H1 (cell line): Measurements from ENCODE around the gene FKBP6. TPM values are rescaled to one million over a fixed set of nuclear protein-coding genes. Genes with fewer than 3 reads are reported as not detected.

Experiments used
- CTCF ChIA-PET: fragments of 300-600 bp; sonication (Branson Sonifier 250); formaldehyde crosslinking; loops from one replicate; lab custom pipeline; 2021; ENCODE audit not compliant: partially characterized antibody; lab: Charles Lee
- POLR2A ChIA-PET: fragments of 300-600 bp; sonication (Branson Sonifier 250); formaldehyde crosslinking; loops from one replicate; lab custom pipeline; 2021; ENCODE audit warnings: inconsistent platforms; ENCODE audit not compliant: partially characterized antibody; lab: Charles Lee
- DNase-seq, 2 experiments: peaks; one replicate each; pipeline versions ENCODE4 v3.0.0 to v3.0.0-alpha.2; 2010 to 2022; ENCODE audit warnings: low spot score in 2 of 2, low read depth in 1 of 2, mixed read lengths in 1 of 2
- FAIRE-seq: peaks from 2 replicates; lab custom pipeline; 2011; peaks lifted over from hg19 to GRCh38; lab: Jason Lieb, UNC
- H2AFZ ChIP-seq: 2 replicates; pipeline ENCODE4 v1.8.1; 2012; ENCODE audit warnings: low read length, inconsistent platforms
- H2AK5ac ChIP-seq: 2 replicates; pipeline ENCODE4 v1.6.1; 2013; ENCODE audit warnings: low read depth, low read length
- H2BK120ac ChIP-seq: replicated peaks from 2 replicates; pipeline ENCODE3; 2013; ENCODE audit warnings: low read depth, low read length, inconsistent platforms
- H2BK12ac ChIP-seq: 2 replicates; pipeline ENCODE4 v1.6.1; 2013; ENCODE audit warnings: low read depth, low read length
- H2BK15ac ChIP-seq: 2 replicates; pipeline ENCODE4 v1.6.1; 2013; ENCODE audit warnings: low read length
- H2BK20ac ChIP-seq: 2 replicates; pipeline ENCODE4 v1.6.1; 2013; ENCODE audit warnings: low read length
- H2BK5ac ChIP-seq: 2 replicates; pipeline ENCODE4 v1.6.1; 2013; ENCODE audit warnings: low read depth, low read length
- H3K14ac ChIP-seq: 2 replicates; pipeline ENCODE4 v1.6.1; 2013; ENCODE audit warnings: inconsistent platforms; ENCODE audit not compliant: insufficient read length
- H3K18ac ChIP-seq: 2 replicates; pipeline ENCODE4 v1.6.1; 2013; ENCODE audit warnings: low read length; ENCODE audit errors: extremely low read depth
- H3K23ac ChIP-seq: 2 replicates; pipeline ENCODE4 v1.6.1; 2013; ENCODE audit warnings: inconsistent platforms; ENCODE audit not compliant: insufficient read length
- H3K23me2 ChIP-seq: 2 replicates; pipeline ENCODE4 v1.6.1; 2013; ENCODE audit warnings: low read depth, low read length
- H3K27ac ChIP-seq: 2 replicates; pipeline ENCODE4 v1.6.1; 2011; ENCODE audit warnings: low read depth, low read length, inconsistent platforms
- H3K27me3 ChIP-seq, 4 experiments: replicated peaks in 1 of 4; 1 replicate in 1 of 4; 2 replicates in 3 of 4; pipeline versions ENCODE4 v1.6.1 to v1.8.1; 2011 to 2013; ENCODE audit warnings: low read length in 3 of 4, mild to moderate bottlenecking in 3 of 4, inconsistent platforms in 2 of 4, mixed read lengths in 2 of 4, moderate library complexity in 1 of 4; ENCODE audit not compliant: control insufficient read depth in 3 of 4, insufficient read depth in 3 of 4; ENCODE audit errors: extremely low read depth in 1 of 4
- H3K36me3 ChIP-seq, 4 experiments: 2 replicates each; pipeline versions ENCODE4 v1.6.1 to v1.8.1; 2011 to 2013; ENCODE audit warnings: mild to moderate bottlenecking in 4 of 4, low read length in 3 of 4, moderate library complexity in 2 of 4, control low read depth in 1 of 4, inconsistent platforms in 1 of 4; ENCODE audit not compliant: insufficient read depth in 4 of 4, control insufficient read depth in 2 of 4
- H3K4ac ChIP-seq: replicated peaks from 2 replicates; pipeline ENCODE3; 2013; ENCODE audit warnings: low read length, low read depth, mixed read lengths, inconsistent platforms; ENCODE audit not compliant: insufficient read length
- H3K4me1 ChIP-seq, 4 experiments: replicated peaks in 1 of 4; 1 replicate in 1 of 4; 2 replicates in 3 of 4; pipeline versions ENCODE4 v1.6.1 to v1.8.1; 2011 to 2013; ENCODE audit warnings: low read length in 3 of 4, inconsistent platforms in 2 of 4, mixed read lengths in 1 of 4; ENCODE audit not compliant: insufficient read depth in 4 of 4, control insufficient read depth in 3 of 4
- H3K4me2 ChIP-seq, 2 experiments: 2 replicates each; pipeline versions ENCODE4 v1.6.1 to v1.8.1; 2011 to 2013; ENCODE audit warnings: low read depth in 2 of 2, low read length in 2 of 2, control low read depth in 1 of 2, inconsistent platforms in 1 of 2, mild to moderate bottlenecking in 1 of 2; ENCODE audit not compliant: insufficient read depth in 1 of 2
- H3K4me3 ChIP-seq, 4 experiments: fragments of 200-600, 300-600 bp in 1 of 4; sonication (generic), shearing (Covaris generic), sonication (Bioruptor Twin) in 1 of 4; 2 replicates each; pipeline versions ENCODE4 v1.5.1 to v1.8.1; 2011 to 2016; ENCODE audit warnings: low read length in 4 of 4, low read depth in 3 of 4, control low read depth in 2 of 4, inconsistent platforms in 2 of 4, mild to moderate bottlenecking in 2 of 4, mixed read lengths in 1 of 4, moderate library complexity in 1 of 4; ENCODE audit not compliant: insufficient read depth in 2 of 4; ENCODE audit errors: extremely low read depth in 1 of 4
- H3K56ac ChIP-seq: replicated peaks from 2 replicates; pipeline ENCODE3; 2013; ENCODE audit warnings: low read depth, mild to moderate bottlenecking, mixed read lengths, low read length, inconsistent platforms; ENCODE audit not compliant: insufficient read length
- H3K79me1 ChIP-seq: 2 replicates; pipeline ENCODE4 v1.6.1; 2013; ENCODE audit warnings: low read depth, low read length, control low read depth
- H3K79me2 ChIP-seq, 2 experiments: 2 replicates each; pipeline versions ENCODE4 v1.6.1 to v1.8.1; 2012 to 2013; ENCODE audit warnings: low read length in 2 of 2, mild to moderate bottlenecking in 2 of 2, inconsistent platforms in 1 of 2; ENCODE audit not compliant: insufficient read depth in 2 of 2, control insufficient read depth in 1 of 2
- H3K9ac ChIP-seq, 4 experiments: replicated peaks in 1 of 4; 1 replicate in 1 of 4; 2 replicates in 3 of 4; pipeline versions ENCODE4 v1.6.1 to v1.8.1; 2011 to 2013; ENCODE audit warnings: low read depth in 3 of 4, low read length in 3 of 4, control low read depth in 2 of 4, mild to moderate bottlenecking in 2 of 4, moderate library complexity in 2 of 4, inconsistent platforms in 1 of 4; ENCODE audit errors: extremely low read depth in 1 of 4
- H3K9me3 ChIP-seq, 2 experiments: 2 replicates each; pipeline versions ENCODE4 v1.6.1 to v1.8.1; 2012 to 2013; ENCODE audit warnings: mild to moderate bottlenecking in 2 of 2, moderate library complexity in 2 of 2, control low read depth in 1 of 2, inconsistent platforms in 1 of 2, low read depth in 1 of 2, low read length in 1 of 2, mixed read lengths in 1 of 2; ENCODE audit not compliant: insufficient read depth in 2 of 2
- H4K20me1 ChIP-seq, 2 experiments: replicated peaks in 1 of 2; 2 replicates each; pipeline versions ENCODE3 to v1.8.1; 2011 to 2013; ENCODE audit warnings: inconsistent platforms in 2 of 2, low read length in 2 of 2, mild to moderate bottlenecking in 1 of 2; ENCODE audit not compliant: insufficient read depth in 2 of 2, control insufficient read depth in 1 of 2
- H4K5ac ChIP-seq: 2 replicates; pipeline ENCODE4 v1.6.1; 2013; ENCODE audit warnings: low read length, low read depth, mixed read lengths, inconsistent platforms; ENCODE audit not compliant: insufficient read length
- H4K8ac ChIP-seq: 2 replicates; pipeline ENCODE4 v1.8.0; 2013; ENCODE audit warnings: mild to moderate bottlenecking, moderate library complexity, low read length, inconsistent platforms; ENCODE audit not compliant: insufficient read depth; ENCODE audit errors: extremely low read depth
- H4K91ac ChIP-seq: replicated peaks from 2 replicates; pipeline ENCODE3; 2013; ENCODE audit warnings: low read length, mixed read lengths, inconsistent platforms; ENCODE audit not compliant: insufficient read length
- CTBP2 ChIP-seq: IDR thresholded peaks from 2 replicates; pipeline ENCODE4 v1.7.0; 2011; ENCODE audit warnings: borderline replicate concordance, mild to moderate bottlenecking, moderate library complexity, mixed read lengths, low read length; ENCODE audit not compliant: insufficient read depth, insufficient read length
- EGR1 ChIP-seq: IDR thresholded peaks from 2 replicates; pipeline ENCODE4 v1.6.1; 2011; ENCODE audit warnings: low read depth, low read length, borderline replicate concordance
- HDAC6 ChIP-seq: IDR thresholded peaks from one replicate; pipeline ENCODE4 v1.7.1; 2012; ENCODE audit warnings: low read depth, mild to moderate bottlenecking, inconsistent platforms, low read length, moderate library complexity
- JUND ChIP-seq: IDR thresholded peaks from 2 replicates; pipeline ENCODE4 v1.6.1; 2011; ENCODE audit warnings: mild to moderate bottlenecking, improper control_type of control experiment, low read length
- POLR2A ChIP-seq, 2 experiments: IDR thresholded peaks; 1 replicate in 1 of 2; 2 replicates in 1 of 2; pipeline ENCODE4 v1.6.1; 2011; ENCODE audit warnings: low read depth in 2 of 2, low read length in 2 of 2, mild to moderate bottlenecking in 2 of 2; ENCODE audit errors: control extremely low read depth in 1 of 2
- SAP30 ChIP-seq: fragments of 300-600 bp; sonication (generic); IDR thresholded peaks from 2 replicates; pipeline ENCODE4 v1.7.1; 2012; ENCODE audit warnings: low read length, moderate library complexity, mild to moderate bottlenecking, inconsistent platforms; ENCODE audit not compliant: insufficient read depth, insufficient replicate concordance
- SP1 ChIP-seq: IDR thresholded peaks from 2 replicates; pipeline ENCODE4 v1.6.1; 2011; ENCODE audit warnings: low read depth, low read length
- USF2 ChIP-seq: IDR thresholded peaks from 2 replicates; pipeline ENCODE4 v1.6.1; 2011; ENCODE audit warnings: low read length, improper control_type of control experiment
- YY1 ChIP-seq: IDR thresholded peaks from 2 replicates; pipeline ENCODE4 v1.6.1; 2011; ENCODE audit warnings: low read depth, mild to moderate bottlenecking, low read length
- WGBS, 2 experiments: shearing (Covaris generic) in 1 of 2; methylation state at CpG; one replicate each; pipeline versions ENCODE4 v1.1.6 to v1.1.7; 2013 to 2015; ENCODE audit warnings: low lambda C conversion rate in 2 of 2, mixed read lengths in 2 of 2, inconsistent platforms in 1 of 2, low coverage in 1 of 2, missing lambda C conversion rate in 1 of 2; ENCODE audit not compliant: insufficient replicate concordance in 2 of 2, insufficient coverage in 1 of 2, insufficient read length in 1 of 2; ENCODE audit errors: extremely low coverage in 1 of 2, missing lambda C conversion rate in 1 of 2; 5-methylcytosine and 5-hydroxymethylcytosine counted together
- polyA plus RNA-seq, 7 experiments: library from polyadenylated mRNA; depleted of rRNA in 3 of 7; stranded (reverse) in 5 of 7; unstranded in 2 of 7; fragments of >200 nt in 5 of 7; fragments of 200-250 nt in 2 of 7; gene quantifications; 1 replicate in 5 of 7; 2 replicates in 1 of 7; 4 replicates in 1 of 7; pipeline versions ENCODE4 v1.2.1 to v1.2.3, GENCODE V29; 2011 to 2013; ENCODE audit warnings: missing spikeins in 2 of 7, mixed read lengths in 2 of 7
- total RNA-seq: library from RNA; stranded (reverse); fragmentation: NEBNext Ultra II Directional; extraction: Animal tissue kit (Norgen Biotek cat#: 25700); gene quantifications from 2 replicates; pipeline ENCODE4 v1.2.1, GENCODE V29; 2021
- TF ChIP-seq, protein P1 (sequence below): IDR thresholded peaks from 2 replicates; pipeline ENCODE4 v1.6.1; 2012; ENCODE audit warnings: inconsistent platforms
- TF ChIP-seq, protein P2 (sequence below): IDR thresholded peaks from 2 replicates; pipeline ENCODE4 v1.6.1; 2012; ENCODE audit warnings: low read length, inconsistent platforms

The FKBP6 gene
- total and polyA plus RNA-seq, 2 of the 8 experiments (the other 6 are each of a cell fraction or from before 2014, with no cell fraction given), result 0.14 to 0.19 TPM

- Histone ChIP-seq H3K27ac (no peak overlapping the region), H2BK12ac (no peak overlapping the region), H3K23ac (no peak overlapping the region), H3K18ac (no peak overlapping the region), H4K5ac (no peak overlapping the region), H2BK15ac (no peak overlapping the region), H3K9ac (no peak overlapping the region), H3K4me2 (no peak overlapping the region), H3K9me3 (peaks cover 3 to 10% of the 10 kb centered on the region in 2 experiments; a peak in 3 of 4 replicates), H2AK5ac (no peak overlapping the region), H2BK120ac (no peak overlapping the region), H2BK20ac (no peak overlapping the region), H3K4me1 (no peaks in the 10 kb centered on the region), H3K4me3 (no peak overlapping the region), H2BK5ac (no peak overlapping the region), H3K79me1 (no peaks in the 10 kb centered on the region), H3K14ac (no peak overlapping the region), H3K4ac (no peak overlapping the region), H4K8ac (no peak overlapping the region), H4K91ac (no peak overlapping the region), H3K36me3 (no peaks in the 10 kb centered on the region), H2AFZ (no peak overlapping the region), H3K27me3 (no peaks in the 10 kb centered on the region; a peak in 2 of 7 replicates), H3K79me2 (no peaks in the 10 kb centered on the region), H4K20me1 (no peaks in the 10 kb centered on the region), H3K56ac (no peak overlapping the region), H3K23me2 (no peaks in the 10 kb centered on the region)
- no peak for FAIRE-seq
- DNase-seq, result no peak
- ChIA-PET CTCF (interaction anchor here (0.8 to 1.7 kb wide), 4 partner anchors 10 to 67 kb away, joined by 4 to 5 read pairs (median 4); no protein-coding TSS in a partner anchor), POLR2A (interaction anchor here (1.2 kb wide), 1 partner anchor 55 kb away, joined by 3 read pairs; no protein-coding TSS in a partner anchor)
- WGBS, 2 experiments, result 61% methylated on average over 2 of the region's 2 CpGs; no CpG with 5 or more reads in 1 of the 2 experiments
- TF ChIP-seq USF2, result no peak
- TF ChIP-seq SP1, result no peak
- TF ChIP-seq, protein P1, sequence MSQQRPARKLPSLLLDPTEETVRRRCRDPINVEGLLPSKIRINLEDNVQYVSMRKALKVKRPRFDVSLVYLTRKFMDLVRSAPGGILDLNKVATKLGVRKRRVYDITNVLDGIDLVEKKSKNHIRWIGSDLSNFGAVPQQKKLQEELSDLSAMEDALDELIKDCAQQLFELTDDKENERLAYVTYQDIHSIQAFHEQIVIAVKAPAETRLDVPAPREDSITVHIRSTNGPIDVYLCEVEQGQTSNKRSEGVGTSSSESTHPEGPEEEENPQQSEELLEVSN, result no peak
- no peak for TF ChIP-seq SAP30
- TF ChIP-seq, protein P2, sequence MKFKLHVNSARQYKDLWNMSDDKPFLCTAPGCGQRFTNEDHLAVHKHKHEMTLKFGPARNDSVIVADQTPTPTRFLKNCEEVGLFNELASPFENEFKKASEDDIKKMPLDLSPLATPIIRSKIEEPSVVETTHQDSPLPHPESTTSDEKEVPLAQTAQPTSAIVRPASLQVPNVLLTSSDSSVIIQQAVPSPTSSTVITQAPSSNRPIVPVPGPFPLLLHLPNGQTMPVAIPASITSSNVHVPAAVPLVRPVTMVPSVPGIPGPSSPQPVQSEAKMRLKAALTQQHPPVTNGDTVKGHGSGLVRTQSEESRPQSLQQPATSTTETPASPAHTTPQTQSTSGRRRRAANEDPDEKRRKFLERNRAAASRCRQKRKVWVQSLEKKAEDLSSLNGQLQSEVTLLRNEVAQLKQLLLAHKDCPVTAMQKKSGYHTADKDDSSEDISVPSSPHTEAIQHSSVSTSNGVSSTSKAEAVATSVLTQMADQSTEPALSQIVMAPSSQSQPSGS, result no peak
- TF ChIP-seq CTBP2, result no peak
- TF ChIP-seq YY1, result no peak
- no peak for TF ChIP-seq POLR2A (IDR thresholded peaks at IDR 0.05; ENCODE audit: control extremely low read depth in 1 of 2, low read depth in 2 of 2, low read length in 2 of 2)
- TF ChIP-seq HDAC6, result no peak
- no peak for TF ChIP-seq EGR1
- no peak for TF ChIP-seq JUND
Measured at GRCh38 chr7:73391396-73391795, 63.4 kb downstream of the FKBP6 start.
